Sigmoid colon (tissue), 4 donors: ENCODE measurements around the gene KRTAP10-4.

Experiments
- EP300 ChIP-seq, 4 donors: sonication (generic); formaldehyde crosslinking; IDR thresholded peaks; one replicate each; pipeline ENCODE4 v1.6.1; 2017; ENCODE audit warnings: antibody characterized with exemption in 4 of 4
- POLR2A ChIP-seq, 2 donors: fragments of 450-650 bp; IDR thresholded peaks; one replicate each; pipeline ENCODE4 v1.6.1; 2016; ENCODE audit warnings: antibody characterized with exemption in 2 of 2, mild to moderate bottlenecking in 2 of 2, moderate library complexity in 2 of 2
- POLR2AphosphoS5 ChIP-seq, 4 donors: sonication (generic); formaldehyde crosslinking; IDR thresholded peaks; one replicate each; pipeline ENCODE4 v1.6.1; 2017; ENCODE audit warnings: antibody characterized with exemption in 4 of 4
- TF ChIP-seq, protein P1 (sequence below), 4 experiments: fragments of 450-650 bp in 3 of 4; fragments of 200-600 bp in 1 of 4; IDR thresholded peaks; one replicate each; pipeline ENCODE4 v1.5.1; 2016 to 2019; ENCODE audit warnings: antibody characterized with exemption in 4 of 4, mild to moderate bottlenecking in 3 of 4, moderate library complexity in 2 of 4

DNA sequence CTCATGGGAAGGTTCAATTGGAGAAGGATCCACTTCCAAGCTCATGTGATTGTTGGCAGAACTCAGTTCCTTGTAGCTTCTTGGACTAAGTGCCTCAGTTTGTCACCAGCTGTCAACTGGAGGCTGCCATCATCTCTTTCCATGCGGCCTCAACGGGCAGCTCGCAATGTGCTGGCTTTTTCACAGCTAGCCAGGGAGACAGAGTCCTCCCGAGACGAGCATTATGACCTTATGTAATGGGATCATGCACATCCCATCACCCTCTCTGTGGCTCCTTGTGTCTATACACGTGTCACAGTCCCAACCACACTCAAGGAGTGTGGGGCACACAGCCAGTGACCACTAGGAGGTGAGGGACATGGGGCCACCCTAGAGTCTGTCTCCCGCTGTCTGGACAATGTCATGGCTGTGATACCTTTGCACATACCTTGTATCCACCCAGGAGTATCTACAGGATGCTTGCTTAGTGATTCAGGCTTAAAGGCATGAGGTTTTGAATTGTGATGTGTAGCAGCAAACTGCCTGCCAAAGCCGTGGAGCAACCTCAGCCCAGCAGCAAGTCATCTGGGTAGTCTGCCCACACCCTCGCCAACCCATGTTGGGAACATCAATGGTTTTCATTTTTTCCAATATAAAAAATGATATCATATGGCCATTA, 22.7 kb downstream of the KRTAP10-4 start:
- TF ChIP-seq POLR2AphosphoS5 (IDR thresholded peaks at IDR 0.05) = no peak
- TF ChIP-seq, protein P1, sequence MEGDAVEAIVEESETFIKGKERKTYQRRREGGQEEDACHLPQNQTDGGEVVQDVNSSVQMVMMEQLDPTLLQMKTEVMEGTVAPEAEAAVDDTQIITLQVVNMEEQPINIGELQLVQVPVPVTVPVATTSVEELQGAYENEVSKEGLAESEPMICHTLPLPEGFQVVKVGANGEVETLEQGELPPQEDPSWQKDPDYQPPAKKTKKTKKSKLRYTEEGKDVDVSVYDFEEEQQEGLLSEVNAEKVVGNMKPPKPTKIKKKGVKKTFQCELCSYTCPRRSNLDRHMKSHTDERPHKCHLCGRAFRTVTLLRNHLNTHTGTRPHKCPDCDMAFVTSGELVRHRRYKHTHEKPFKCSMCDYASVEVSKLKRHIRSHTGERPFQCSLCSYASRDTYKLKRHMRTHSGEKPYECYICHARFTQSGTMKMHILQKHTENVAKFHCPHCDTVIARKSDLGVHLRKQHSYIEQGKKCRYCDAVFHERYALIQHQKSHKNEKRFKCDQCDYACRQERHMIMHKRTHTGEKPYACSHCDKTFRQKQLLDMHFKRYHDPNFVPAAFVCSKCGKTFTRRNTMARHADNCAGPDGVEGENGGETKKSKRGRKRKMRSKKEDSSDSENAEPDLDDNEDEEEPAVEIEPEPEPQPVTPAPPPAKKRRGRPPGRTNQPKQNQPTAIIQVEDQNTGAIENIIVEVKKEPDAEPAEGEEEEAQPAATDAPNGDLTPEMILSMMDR (IDR thresholded peaks at IDR 0.05) = no peak
- no peak for TF ChIP-seq EP300 (IDR thresholded peaks at IDR 0.05)
- TF ChIP-seq POLR2A (IDR thresholded peaks at IDR 0.05) = no peak
